ENCODE results near the gene DAPK2.

- TF ChIP-seq EZH2 (IDR thresholded peaks at IDR 0.05; ENCODE audit: insufficient read depth, poor library complexity, severe bottlenecking) (no peak), EZH2phosphoT487 (IDR thresholded peaks at IDR 0.05; ENCODE audit: insufficient read depth, low read depth) (no peak)
Measured at GRCh38 chr15:64017082-64017588, 29.1 kb downstream of the DAPK2 start.

All from GM23248 (cell line).